ENCODE measurements around the gene SH2B3. TPM values are rescaled to one million over a fixed set of nuclear protein-coding genes. Genes with fewer than 3 reads are reported as not detected.

SH2B3 gene
- total RNA-seq (ENCODE audit: unreplicated experiment): 18.1 TPM
- long read RNA-seq, partial matches to known transcripts: 0 of 1 reads
- long read RNA-seq, other reads (novel, unspliced or antisense): 1 of 1 reads

DNA sequence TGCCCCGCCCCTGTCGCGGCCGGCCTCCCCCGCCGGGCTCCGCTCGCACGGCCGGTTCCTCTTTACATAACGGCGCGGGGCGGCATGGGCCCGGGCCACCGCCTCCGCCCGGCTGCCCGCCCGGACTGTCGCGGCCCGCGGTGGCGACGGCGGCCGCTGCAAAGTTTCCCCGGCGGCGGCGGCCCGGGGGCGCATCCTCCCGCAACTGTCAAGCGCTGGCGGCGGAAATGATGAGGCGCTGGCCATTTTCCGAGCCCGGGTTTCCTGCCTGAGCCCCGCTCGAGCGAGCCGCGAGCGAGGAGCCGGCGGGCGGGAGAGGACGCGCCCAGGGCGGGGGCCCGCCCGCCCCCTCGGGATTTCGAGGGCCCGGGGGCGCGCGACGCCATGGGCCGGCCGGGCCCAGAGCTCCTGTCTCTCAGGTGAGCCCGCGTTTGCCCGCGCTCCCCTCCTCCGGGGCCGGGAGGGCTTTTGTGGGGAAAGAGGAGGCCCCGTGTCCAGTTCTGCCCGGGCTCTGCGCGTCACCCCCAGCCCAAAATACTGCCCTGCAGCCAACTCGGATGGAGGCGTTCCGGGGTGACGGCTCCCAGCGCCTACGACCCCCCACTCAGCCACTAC, at the start of gene SH2B3:
Gene SH2B3 (plus strand): TSS at position 65 of the 615 bp plus-strand sequence. CDS start 12,223 bp downstream, outside the sequence.
- Mint-ChIP-seq H3K27ac (ENCODE audit: unreplicated experiment) (peak within 1 kb of the TSS; percentile 85), H3K36me3 (ENCODE audit: unreplicated experiment) (no peaks in the 10 kb centered on the region), H3K4me3 (ENCODE audit: unreplicated experiment) (peak within 1 kb of the TSS; percentile 80), H3K4me1 (ENCODE audit: low read depth, unreplicated experiment) (peaks cover 6% of the 10 kb centered on the region), H3K9me3 (ENCODE audit: unreplicated experiment) (peaks cover 7% of the 10 kb centered on the region), H3K27me3 (ENCODE audit: unreplicated experiment) (peaks cover 4% of the 10 kb centered on the region)
- TF ChIP-seq, protein P1, sequence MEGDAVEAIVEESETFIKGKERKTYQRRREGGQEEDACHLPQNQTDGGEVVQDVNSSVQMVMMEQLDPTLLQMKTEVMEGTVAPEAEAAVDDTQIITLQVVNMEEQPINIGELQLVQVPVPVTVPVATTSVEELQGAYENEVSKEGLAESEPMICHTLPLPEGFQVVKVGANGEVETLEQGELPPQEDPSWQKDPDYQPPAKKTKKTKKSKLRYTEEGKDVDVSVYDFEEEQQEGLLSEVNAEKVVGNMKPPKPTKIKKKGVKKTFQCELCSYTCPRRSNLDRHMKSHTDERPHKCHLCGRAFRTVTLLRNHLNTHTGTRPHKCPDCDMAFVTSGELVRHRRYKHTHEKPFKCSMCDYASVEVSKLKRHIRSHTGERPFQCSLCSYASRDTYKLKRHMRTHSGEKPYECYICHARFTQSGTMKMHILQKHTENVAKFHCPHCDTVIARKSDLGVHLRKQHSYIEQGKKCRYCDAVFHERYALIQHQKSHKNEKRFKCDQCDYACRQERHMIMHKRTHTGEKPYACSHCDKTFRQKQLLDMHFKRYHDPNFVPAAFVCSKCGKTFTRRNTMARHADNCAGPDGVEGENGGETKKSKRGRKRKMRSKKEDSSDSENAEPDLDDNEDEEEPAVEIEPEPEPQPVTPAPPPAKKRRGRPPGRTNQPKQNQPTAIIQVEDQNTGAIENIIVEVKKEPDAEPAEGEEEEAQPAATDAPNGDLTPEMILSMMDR (IDR thresholded peaks at IDR 0.05; ENCODE audit: partially characterized antibody, unreplicated experiment): no peak
- DNase-seq: no peak

GRCh38 chr12:111359231-111359913, 46.4 kb upstream of the SH2B3 start:
- Mint-ChIP-seq H3K36me3 (ENCODE audit: unreplicated experiment) (no peaks in the 10 kb centered on the region), H3K4me1 (ENCODE audit: low read depth, unreplicated experiment) (peaks cover 20% of the 10 kb centered on the region), H3K27ac (ENCODE audit: unreplicated experiment) (peak overlapping the region; percentile 60)

DNA sequence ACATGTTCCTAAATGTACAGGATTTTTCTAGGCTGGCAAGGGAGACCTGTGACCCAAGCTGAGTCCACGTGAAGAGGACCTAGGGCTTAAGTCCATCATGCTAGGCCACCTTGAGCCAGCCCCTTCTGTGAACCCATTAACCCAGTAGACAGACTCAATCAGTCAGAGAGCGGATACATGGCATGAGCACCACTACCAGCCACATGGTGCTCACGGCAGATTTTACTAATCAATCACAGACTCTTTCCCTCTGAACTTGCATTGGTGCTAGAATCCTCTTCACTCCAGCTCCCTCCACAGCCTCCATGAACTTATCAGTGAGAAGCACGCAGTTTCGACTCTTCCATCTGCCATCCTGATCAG, 45.8 kb upstream of the SH2B3 start:
- Mint-ChIP-seq H3K4me1 (ENCODE audit: low read depth, unreplicated experiment) (peaks cover 20% of the 10 kb centered on the region), H3K4me3 (ENCODE audit: unreplicated experiment) (peak overlapping the region; percentile 41), H3K27ac (ENCODE audit: unreplicated experiment) (peak overlapping the region; percentile 60), H3K9me3 (ENCODE audit: unreplicated experiment) (peaks cover 6% of the 10 kb centered on the region), H3K36me3 (ENCODE audit: unreplicated experiment) (no peaks in the 10 kb centered on the region), H3K27me3 (ENCODE audit: unreplicated experiment) (peaks cover 15% of the 10 kb centered on the region)
- TF ChIP-seq, protein P1 (IDR thresholded peaks at IDR 0.05; ENCODE audit: partially characterized antibody, unreplicated experiment): no peak
- DNase-seq: no peak

More at GRCh38 chr12:111359231-111359913, 46.4 kb upstream of the SH2B3 start:
- Mint-ChIP-seq H3K9me3 (ENCODE audit: unreplicated experiment) (peaks cover 6% of the 10 kb centered on the region), H3K27me3 (ENCODE audit: unreplicated experiment) (peaks cover 15% of the 10 kb centered on the region), H3K4me3 (ENCODE audit: unreplicated experiment) (no peak overlapping the region)
- TF ChIP-seq, protein P1 (IDR thresholded peaks at IDR 0.05; ENCODE audit: partially characterized antibody, unreplicated experiment): no peak
- DNase-seq: no peak

GRCh38 chr12:111360325-111360930, 45.3 kb upstream of the SH2B3 start:
- no peak for DNase-seq
- H3K27me3 Mint-ChIP-seq (ENCODE audit: unreplicated experiment): peaks cover 18% of the 10 kb centered on the region
- peak overlapping the region; percentile 40 for H3K27ac Mint-ChIP-seq (ENCODE audit: unreplicated experiment)
- H3K4me3 Mint-ChIP-seq (ENCODE audit: unreplicated experiment): peak overlapping the region; percentile 41
- TF ChIP-seq, protein P1 (IDR thresholded peaks at IDR 0.05; ENCODE audit: partially characterized antibody, unreplicated experiment): no peak
- H3K9me3 Mint-ChIP-seq (ENCODE audit: unreplicated experiment): peaks cover 6% of the 10 kb centered on the region
- no peaks in the 10 kb centered on the region for H3K36me3 Mint-ChIP-seq (ENCODE audit: unreplicated experiment)
- peaks cover 20% of the 10 kb centered on the region for H3K4me1 Mint-ChIP-seq (ENCODE audit: low read depth, unreplicated experiment)
